ENCODE results near the gene DRD1. TPM values are rescaled to one million over a fixed set of nuclear protein-coding genes. Genes with fewer than 3 reads are reported as not detected.
"Not testable (repeated sequence)": the region's sequence is repeated elsewhere in the genome, so short reads cannot be mapped to it uniquely, and the experiment has no call there.

The DRD1 gene
- total and polyA plus RNA-seq, 2 experiments from 2014 or later, result 0.25 to 1.2 TPM

DNA sequence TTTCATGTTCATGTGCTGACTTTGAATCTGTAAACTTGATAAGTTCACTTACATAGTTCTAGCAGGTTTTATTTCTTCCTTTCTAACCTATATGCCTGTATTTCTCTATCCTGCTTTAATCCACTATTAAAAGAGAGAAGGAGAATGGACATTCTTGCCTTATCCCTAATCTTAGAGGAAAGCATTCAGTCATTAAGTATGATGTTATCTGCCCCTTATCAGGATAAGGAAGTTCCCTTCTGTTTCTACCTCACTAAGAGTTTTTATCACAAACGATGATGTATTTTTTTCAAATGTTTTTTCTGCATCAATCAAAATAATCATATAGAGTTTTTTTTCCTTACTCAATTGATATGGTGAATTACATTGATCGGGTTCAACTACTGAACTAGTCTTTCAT lies 33.1 kb downstream of the DRD1 start:
- no peaks in the 10 kb centered on the region for H3K9me2 ChIP-seq (replicated peaks; ENCODE audit: insufficient read depth)
- no peaks in the 10 kb centered on the region for H3K9me3 ChIP-seq (ENCODE audit: low read depth)
- H3K27ac ChIP-seq, result no peak overlapping the region
- no peak overlapping the region for H3K4me2 ChIP-seq
- 56% methylated on average over 2 of the region's 2 CpGs for WGBS (ENCODE audit: low lambda C conversion rate, missing lambda C conversion rate)
- DNase-seq (ENCODE audit: low spot score), result no peak
- H3K4me3 ChIP-seq, result no peak overlapping the region
- H2AFZ ChIP-seq, result no peak overlapping the region
- no peaks in the 10 kb centered on the region for H3K27me3 ChIP-seq
- H3K4me1 ChIP-seq (ENCODE audit: insufficient read depth), result no peaks in the 10 kb centered on the region
- H3K79me2 ChIP-seq, result no peaks in the 10 kb centered on the region
- H4K20me1 ChIP-seq (ENCODE audit: insufficient read depth, poor library complexity, severe bottlenecking), result no peaks in the 10 kb centered on the region
- no peak for TF ChIP-seq EZH2phosphoT487 (IDR thresholded peaks at IDR 0.05; ENCODE audit: low read depth, severe bottlenecking, unreplicated experiment)
- TF ChIP-seq, protein P1, sequence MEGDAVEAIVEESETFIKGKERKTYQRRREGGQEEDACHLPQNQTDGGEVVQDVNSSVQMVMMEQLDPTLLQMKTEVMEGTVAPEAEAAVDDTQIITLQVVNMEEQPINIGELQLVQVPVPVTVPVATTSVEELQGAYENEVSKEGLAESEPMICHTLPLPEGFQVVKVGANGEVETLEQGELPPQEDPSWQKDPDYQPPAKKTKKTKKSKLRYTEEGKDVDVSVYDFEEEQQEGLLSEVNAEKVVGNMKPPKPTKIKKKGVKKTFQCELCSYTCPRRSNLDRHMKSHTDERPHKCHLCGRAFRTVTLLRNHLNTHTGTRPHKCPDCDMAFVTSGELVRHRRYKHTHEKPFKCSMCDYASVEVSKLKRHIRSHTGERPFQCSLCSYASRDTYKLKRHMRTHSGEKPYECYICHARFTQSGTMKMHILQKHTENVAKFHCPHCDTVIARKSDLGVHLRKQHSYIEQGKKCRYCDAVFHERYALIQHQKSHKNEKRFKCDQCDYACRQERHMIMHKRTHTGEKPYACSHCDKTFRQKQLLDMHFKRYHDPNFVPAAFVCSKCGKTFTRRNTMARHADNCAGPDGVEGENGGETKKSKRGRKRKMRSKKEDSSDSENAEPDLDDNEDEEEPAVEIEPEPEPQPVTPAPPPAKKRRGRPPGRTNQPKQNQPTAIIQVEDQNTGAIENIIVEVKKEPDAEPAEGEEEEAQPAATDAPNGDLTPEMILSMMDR (IDR thresholded peaks at IDR 0.05; ENCODE audit: poor library complexity), result no peak
- TF ChIP-seq EZH2 (IDR thresholded peaks at IDR 0.05; ENCODE audit: borderline replicate concordance), result no peak
- H3K36me3 ChIP-seq (replicated peaks; ENCODE audit: insufficient read depth, low read depth), result no peaks in the 10 kb centered on the region

DNA sequence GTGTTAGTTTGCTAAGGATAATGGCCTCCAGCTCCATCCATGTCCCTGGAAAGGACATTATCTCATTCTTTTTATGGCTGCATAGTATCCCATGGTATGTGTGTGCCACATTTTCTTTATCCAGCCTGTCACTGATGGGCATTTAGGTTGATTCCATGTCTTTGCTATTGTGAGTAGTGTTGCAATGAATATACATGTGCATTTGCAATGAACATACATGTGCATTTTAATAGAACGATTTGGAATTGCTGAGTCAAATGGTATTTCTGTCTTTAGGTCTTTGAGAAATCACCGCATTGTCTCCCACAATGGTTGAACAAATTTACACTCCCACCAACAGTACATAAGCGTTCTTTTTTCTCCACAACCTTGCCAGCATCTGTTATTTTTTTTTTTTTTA lies 37.7 kb downstream of the DRD1 start:
- Histone ChIP-seq H3K4me1 (ENCODE audit: insufficient read depth) (no peaks in the 10 kb centered on the region), H3K27me3 (no peaks in the 10 kb centered on the region), H2AFZ (no peak overlapping the region), H3K27ac (no peak overlapping the region), H3K9me3 (ENCODE audit: low read depth) (no peaks in the 10 kb centered on the region), H3K79me2 (no peaks in the 10 kb centered on the region), H3K9me2 (replicated peaks; ENCODE audit: insufficient read depth) (no peaks in the 10 kb centered on the region), H3K4me2 (no peak overlapping the region), H3K4me3 (no peak overlapping the region), H4K20me1 (ENCODE audit: insufficient read depth, poor library complexity, severe bottlenecking) (no peaks in the 10 kb centered on the region), H3K36me3 (replicated peaks; ENCODE audit: insufficient read depth, low read depth) (no peaks in the 10 kb centered on the region)
- WGBS (ENCODE audit: low lambda C conversion rate, missing lambda C conversion rate), result 94% methylated on average over 3 of the region's 3 CpGs
- DNase-seq (ENCODE audit: low spot score), result no peak
- TF ChIP-seq EZH2 (IDR thresholded peaks at IDR 0.05; ENCODE audit: borderline replicate concordance) (no peak), EZH2phosphoT487 (IDR thresholded peaks at IDR 0.05; ENCODE audit: low read depth, severe bottlenecking, unreplicated experiment) (no peak)
- TF ChIP-seq, protein P1 (IDR thresholded peaks at IDR 0.05; ENCODE audit: poor library complexity), result no peak

DNA sequence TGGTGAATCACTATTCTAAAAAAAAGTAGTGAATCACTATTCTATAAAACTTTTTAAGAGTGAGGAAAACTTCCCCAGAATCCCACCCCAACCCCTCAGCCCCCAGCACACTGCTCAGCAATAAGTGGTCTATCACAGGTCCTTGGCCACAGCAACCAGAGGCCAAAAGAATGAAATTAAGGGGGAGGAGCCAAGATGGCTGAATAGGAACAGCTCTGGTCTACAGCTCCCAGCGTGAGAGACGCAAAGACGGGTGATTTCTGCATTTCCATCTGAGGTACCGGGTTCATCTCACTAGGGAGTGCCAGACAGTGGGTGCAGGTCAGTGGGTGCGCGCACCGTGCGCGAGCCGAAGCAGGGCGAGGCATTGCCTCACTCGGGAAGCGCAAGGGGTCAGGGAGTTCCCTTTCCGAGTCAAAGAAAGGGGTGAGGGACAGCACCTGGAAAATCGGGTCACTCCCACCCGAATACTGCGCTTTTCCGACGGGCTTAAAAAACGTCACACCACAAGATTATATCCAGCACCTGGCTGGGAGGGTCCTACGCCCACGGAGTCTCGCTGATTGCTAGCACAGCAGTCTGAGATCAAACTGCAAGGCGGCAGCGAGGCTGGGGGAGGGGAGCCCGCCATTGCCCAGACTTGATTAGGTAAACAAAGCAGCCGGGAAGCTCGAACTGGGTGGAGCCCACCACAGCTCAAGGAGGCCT lies 46.2 kb downstream of the DRD1 start:
- H3K4me3 ChIP-seq; H3K27ac ChIP-seq; H3K9me3 ChIP-seq (ENCODE audit: low read depth); DNase-seq (ENCODE audit: low spot score); H3K79me2 ChIP-seq; H2AFZ ChIP-seq; H3K9me2 ChIP-seq (replicated peaks; ENCODE audit: insufficient read depth); H3K27me3 ChIP-seq; H3K36me3 ChIP-seq (replicated peaks; ENCODE audit: insufficient read depth, low read depth); H3K4me1 ChIP-seq (ENCODE audit: insufficient read depth); H4K20me1 ChIP-seq (ENCODE audit: insufficient read depth, poor library complexity, severe bottlenecking): not testable (repeated sequence)
- peak overlapping the region; percentile 65 for H3K4me2 ChIP-seq
- 47% methylated on average over 24 of the region's 28 CpGs for WGBS (ENCODE audit: low lambda C conversion rate, missing lambda C conversion rate)

DNA sequence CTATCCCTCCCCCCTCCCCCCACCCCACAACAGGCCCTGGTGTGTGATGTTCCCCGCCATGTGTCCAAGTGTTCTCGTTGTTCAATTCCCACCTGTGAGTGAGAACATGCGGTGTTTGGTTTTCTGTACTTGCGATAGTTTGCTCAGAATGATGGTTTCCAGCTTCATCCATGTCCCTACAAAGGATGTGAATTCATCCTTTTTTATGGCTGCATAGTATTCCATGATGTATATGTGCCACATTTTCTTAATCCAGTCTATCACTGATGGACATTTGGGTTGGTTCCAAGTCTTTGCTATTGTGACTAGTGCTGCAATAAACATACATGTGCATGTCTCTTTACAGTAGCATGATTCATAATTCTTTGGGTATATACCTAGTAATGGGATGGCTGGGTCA lies 48.6 kb downstream of the DRD1 start:
- H3K27me3 ChIP-seq; H3K4me1 ChIP-seq (ENCODE audit: insufficient read depth); H3K27ac ChIP-seq; H3K79me2 ChIP-seq; H3K9me2 ChIP-seq (replicated peaks; ENCODE audit: insufficient read depth); H3K4me2 ChIP-seq; DNase-seq (ENCODE audit: low spot score); H2AFZ ChIP-seq; H3K36me3 ChIP-seq (replicated peaks; ENCODE audit: insufficient read depth, low read depth); H3K4me3 ChIP-seq; H3K9me3 ChIP-seq (ENCODE audit: low read depth); H4K20me1 ChIP-seq (ENCODE audit: insufficient read depth, poor library complexity, severe bottlenecking): not testable (repeated sequence)
- 96% methylated on average over 4 of the region's 4 CpGs for WGBS (ENCODE audit: low lambda C conversion rate, missing lambda C conversion rate)
